Measurements from ENCODE around the gene EEFSEC. TPM values are rescaled to one million over a fixed set of nuclear protein-coding genes. Genes with fewer than 3 reads are reported as not detected.

Gene EEFSEC
- total RNA-seq, 1 donor from 2014 or later: 6.1 TPM

DNA sequence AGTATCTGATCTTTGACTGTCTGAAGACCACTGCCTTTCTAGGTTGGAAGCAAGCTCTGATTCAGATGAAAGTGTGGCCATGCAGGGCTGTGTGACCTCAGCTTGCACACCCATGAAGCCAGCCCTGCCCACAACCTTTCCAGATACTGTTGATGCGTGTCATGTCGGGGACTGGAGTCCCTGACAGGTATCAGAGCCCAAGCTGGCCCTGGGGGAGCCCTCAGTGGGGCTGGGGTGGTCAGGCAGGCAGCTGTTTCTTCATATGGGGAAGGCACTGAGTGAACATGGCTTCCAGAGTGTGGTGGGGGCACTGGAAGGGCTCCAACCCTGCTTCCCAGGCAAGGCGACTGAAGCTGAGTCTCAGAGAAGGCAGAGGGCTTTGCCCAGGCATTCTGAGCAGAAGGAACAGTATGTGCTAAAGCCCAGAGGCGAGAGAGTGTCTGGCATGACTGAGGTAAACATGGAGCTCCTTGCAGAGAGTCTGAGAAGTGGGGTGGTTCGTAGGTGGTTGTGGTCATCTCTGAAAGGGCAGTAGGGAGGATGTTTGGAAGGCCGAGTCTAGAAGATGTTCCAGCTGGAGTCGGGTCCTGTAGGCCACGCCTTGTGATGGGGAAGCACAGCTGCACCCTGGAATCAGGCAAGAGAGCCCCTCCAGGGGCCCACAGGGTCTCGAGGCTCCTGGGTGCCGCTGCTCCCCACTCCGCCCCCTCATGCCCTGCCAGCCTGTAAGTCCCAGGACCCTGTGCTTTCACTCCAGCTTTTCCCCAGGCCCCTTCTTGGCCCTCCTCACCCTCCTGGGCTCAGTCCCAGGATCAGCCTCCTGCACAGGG is 122.2 kb downstream of the EEFSEC start:
- FAIRE-seq: no peak
- no peak for TF ChIP-seq CTCF (IDR thresholded peaks at IDR 0.05; ENCODE audit: insufficient read depth, low read depth, low read length)
- no peak for TF ChIP-seq EZH2 (IDR thresholded peaks at IDR 0.05; ENCODE audit: insufficient read depth, low read length)
- H3K4me3 Mint-ChIP-seq (ENCODE audit: unreplicated experiment): no peak overlapping the region
- Histone ChIP-seq H3K4me1 (ENCODE audit: insufficient read depth, low read length) (peaks cover 49% of the 10 kb centered on the region), H3K36me3 (ENCODE audit: insufficient read depth, low read length) (no peaks in the 10 kb centered on the region), H3K27me3 (ENCODE audit: insufficient read depth, low read length) (no peaks in the 10 kb centered on the region), H3K27ac (ENCODE audit: low read depth, low read length) (peak overlapping the region; percentile 5), H3K9me3 (ENCODE audit: insufficient read depth, low read depth, low read length) (no peaks in the 10 kb centered on the region), H3K79me2 (ENCODE audit: insufficient read depth, low read length) (no peaks in the 10 kb centered on the region), H2AFZ (ENCODE audit: low read depth, low read length) (no peak overlapping the region), H3K4me3 (ENCODE audit: insufficient read depth, low read depth, low read length) (no peak overlapping the region), H4K20me1 (ENCODE audit: insufficient read depth, low read length) (no peaks in the 10 kb centered on the region), H3K4me2 (ENCODE audit: low read length) (peak overlapping the region; percentile 74), H3K9ac (ENCODE audit: low read length) (no peak overlapping the region)
- no peak for DNase-seq (ENCODE audit: low read depth)
- H3K9me3 Mint-ChIP-seq (ENCODE audit: unreplicated experiment): peaks cover 2% of the 10 kb centered on the region
- peaks cover 22% of the 10 kb centered on the region for H3K4me1 Mint-ChIP-seq (ENCODE audit: low read depth, unreplicated experiment)
- H3K27ac Mint-ChIP-seq (ENCODE audit: unreplicated experiment): no peak overlapping the region
- peaks cover 5% of the 10 kb centered on the region for H3K36me3 Mint-ChIP-seq (ENCODE audit: low read depth, unreplicated experiment)
- H3K27me3 Mint-ChIP-seq (ENCODE audit: low read depth, unreplicated experiment): peaks cover 15% of the 10 kb centered on the region

GRCh38 chr3:128276146-128276435 is 122.8 kb downstream of the EEFSEC start:
- Histone ChIP-seq H3K4me2 (ENCODE audit: low read length) (no peak overlapping the region), H3K9me3 (ENCODE audit: insufficient read depth, low read depth, low read length) (no peaks in the 10 kb centered on the region), H3K9ac (ENCODE audit: low read length) (no peak overlapping the region), H2AFZ (ENCODE audit: low read depth, low read length) (no peak overlapping the region), H3K4me3 (ENCODE audit: insufficient read depth, low read depth, low read length) (no peak overlapping the region), H3K79me2 (ENCODE audit: insufficient read depth, low read length) (no peaks in the 10 kb centered on the region), H3K27ac (ENCODE audit: low read depth, low read length) (no peak overlapping the region), H4K20me1 (ENCODE audit: insufficient read depth, low read length) (no peaks in the 10 kb centered on the region), H3K4me1 (ENCODE audit: insufficient read depth, low read length) (peaks cover 49% of the 10 kb centered on the region), H3K36me3 (ENCODE audit: insufficient read depth, low read length) (no peaks in the 10 kb centered on the region), H3K27me3 (ENCODE audit: insufficient read depth, low read length) (no peaks in the 10 kb centered on the region)
- TF ChIP-seq EZH2 (IDR thresholded peaks at IDR 0.05; ENCODE audit: insufficient read depth, low read length) (no peak), CTCF (IDR thresholded peaks at IDR 0.05; ENCODE audit: insufficient read depth, low read depth, low read length) (no peak)
- H3K27me3 Mint-ChIP-seq (ENCODE audit: low read depth, unreplicated experiment): peaks cover 19% of the 10 kb centered on the region
- no peak for DNase-seq (ENCODE audit: low read depth)
- H3K9me3 Mint-ChIP-seq (ENCODE audit: unreplicated experiment): peaks cover 2% of the 10 kb centered on the region
- no peak for FAIRE-seq
- no peak overlapping the region for H3K27ac Mint-ChIP-seq (ENCODE audit: unreplicated experiment)
- H3K4me1 Mint-ChIP-seq (ENCODE audit: low read depth, unreplicated experiment): peaks cover 21% of the 10 kb centered on the region
- H3K36me3 Mint-ChIP-seq (ENCODE audit: low read depth, unreplicated experiment): peaks cover 5% of the 10 kb centered on the region
- H3K4me3 Mint-ChIP-seq (ENCODE audit: unreplicated experiment): no peak overlapping the region

DNA sequence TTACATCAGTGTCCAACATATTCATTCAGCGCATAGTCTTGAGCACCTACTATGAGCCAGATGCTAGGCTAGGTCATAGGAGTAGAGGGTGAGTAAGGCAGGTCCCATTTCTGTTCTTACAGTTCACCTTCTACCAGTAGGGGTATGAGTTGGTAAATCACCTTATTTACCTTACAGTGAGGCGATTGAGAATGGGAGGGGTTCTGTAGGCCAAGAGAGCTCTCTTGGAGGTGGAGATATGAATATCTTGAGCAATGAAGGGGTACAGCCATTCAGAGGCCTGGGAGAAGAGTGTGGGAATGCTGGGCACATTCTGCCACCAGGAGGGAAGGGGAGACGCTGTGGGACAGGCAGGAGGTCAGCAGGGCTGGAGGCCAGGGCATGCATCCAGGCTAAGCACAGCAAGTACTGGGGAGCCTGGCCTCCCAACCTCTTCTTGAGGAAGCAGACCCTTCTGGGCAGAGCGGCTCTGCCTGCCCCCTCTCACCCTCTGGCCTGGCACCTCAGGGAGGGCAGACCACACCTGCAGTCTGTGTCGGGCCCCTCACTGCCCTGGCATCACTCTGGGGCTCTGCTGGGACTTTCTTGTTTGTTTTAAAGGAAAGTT is 123.4 kb downstream of the EEFSEC start:
- no peak overlapping the region for H2AFZ ChIP-seq (ENCODE audit: low read depth, low read length)
- DNase-seq (ENCODE audit: low read depth) (no peak), FAIRE-seq (no peak)
- no peak overlapping the region for H3K4me3 Mint-ChIP-seq (ENCODE audit: unreplicated experiment)
- no peak overlapping the region for H3K4me2 ChIP-seq (ENCODE audit: low read length)
- no peaks in the 10 kb centered on the region for H3K9me3 ChIP-seq (ENCODE audit: insufficient read depth, low read depth, low read length)
- no peaks in the 10 kb centered on the region for H3K36me3 ChIP-seq (ENCODE audit: insufficient read depth, low read length)
- no peak overlapping the region for H3K4me3 ChIP-seq (ENCODE audit: insufficient read depth, low read depth, low read length)
- peaks cover 25% of the 10 kb centered on the region for H3K27me3 Mint-ChIP-seq (ENCODE audit: low read depth, unreplicated experiment)
- peaks cover 49% of the 10 kb centered on the region for H3K4me1 ChIP-seq (ENCODE audit: insufficient read depth, low read length)
- no peaks in the 10 kb centered on the region for H3K27me3 ChIP-seq (ENCODE audit: insufficient read depth, low read length)
- no peak overlapping the region for H3K27ac Mint-ChIP-seq (ENCODE audit: unreplicated experiment)
- no peaks in the 10 kb centered on the region for H3K79me2 ChIP-seq (ENCODE audit: insufficient read depth, low read length)
- H3K9me3 Mint-ChIP-seq (ENCODE audit: unreplicated experiment): peaks cover 2% of the 10 kb centered on the region
- peaks cover 4% of the 10 kb centered on the region for H3K36me3 Mint-ChIP-seq (ENCODE audit: low read depth, unreplicated experiment)
- H3K9ac ChIP-seq (ENCODE audit: low read length): no peak overlapping the region
- H4K20me1 ChIP-seq (ENCODE audit: insufficient read depth, low read length): no peaks in the 10 kb centered on the region
- H3K4me1 Mint-ChIP-seq (ENCODE audit: low read depth, unreplicated experiment): peaks cover 21% of the 10 kb centered on the region
- no peak for TF ChIP-seq CTCF (IDR thresholded peaks at IDR 0.05; ENCODE audit: insufficient read depth, low read depth, low read length)
- no peak for TF ChIP-seq EZH2 (IDR thresholded peaks at IDR 0.05; ENCODE audit: insufficient read depth, low read length)
- H3K27ac ChIP-seq (ENCODE audit: low read depth, low read length): no peak overlapping the region
